ENCODE results near the gene MALL. TPM values are rescaled to one million over a fixed set of nuclear protein-coding genes. Genes with fewer than 3 reads are reported as not detected.
"Not testable (repeated sequence)": the region's sequence is repeated elsewhere in the genome, so short reads cannot be mapped to it uniquely, and the experiment has no call there.

MALL gene
- polyA plus RNA-seq, 1 experiment: 2.4 TPM

GRCh38 chr2:110104025-110104771 lies 11.4 kb downstream of the MALL start:
- TF ChIP-seq CTCF (IDR thresholded peaks at IDR 0.05; ENCODE audit: insufficient read depth, low read depth, low read length): no peak
- DNase-seq (ENCODE audit: low read depth): no peak
- Histone ChIP-seq H3K27me3 (ENCODE audit: control insufficient read depth, insufficient read depth, low read length) (no peaks in the 10 kb centered on the region), H3K36me3 (ENCODE audit: control insufficient read depth, insufficient read depth, low read length) (no peaks in the 10 kb centered on the region), H3K4me3 (ENCODE audit: low read depth, low read length) (no peak overlapping the region)
- CTCF ChIA-PET: no interaction called here
- POLR2A ChIA-PET: no interaction called here

GRCh38 chr2:110103061-110103961 lies 12.3 kb downstream of the MALL start:
- no peaks in the 10 kb centered on the region for H3K27me3 ChIP-seq (ENCODE audit: control insufficient read depth, insufficient read depth, low read length)
- POLR2A ChIA-PET: no interaction called here
- H3K4me3 ChIP-seq (ENCODE audit: low read depth, low read length): no peak overlapping the region
- no peak for TF ChIP-seq CTCF (IDR thresholded peaks at IDR 0.05; ENCODE audit: insufficient read depth, low read depth, low read length)
- H3K36me3 ChIP-seq (ENCODE audit: control insufficient read depth, insufficient read depth, low read length): no peaks in the 10 kb centered on the region
- CTCF ChIA-PET: interaction anchor here (1.2 kb wide), 1 partner anchor 13 kb away, joined by 5 read pairs; the partner anchor contains the start of gene MALL
- no peak for DNase-seq (ENCODE audit: low read depth)

GRCh38 chr2:110101901-110102803 lies 13.5 kb downstream of the MALL start:
- no peaks in the 10 kb centered on the region for H3K27me3 ChIP-seq (ENCODE audit: control insufficient read depth, insufficient read depth, low read length)
- no peaks in the 10 kb centered on the region for H3K36me3 ChIP-seq (ENCODE audit: control insufficient read depth, insufficient read depth, low read length)
- POLR2A ChIA-PET: no interaction called here
- no peak for TF ChIP-seq CTCF (IDR thresholded peaks at IDR 0.05; ENCODE audit: insufficient read depth, low read depth, low read length)
- H3K4me3 ChIP-seq (ENCODE audit: low read depth, low read length): no peak overlapping the region
- CTCF ChIA-PET: interaction anchor here (0.7 to 1.2 kb wide), 2 partner anchors 14 to 82 kb away, joined by 3 to 5 read pairs; partner anchors contain the start of gene MALL
- DNase-seq (ENCODE audit: low read depth): no peak

GRCh38 chr2:110101280-110101844 lies 14.3 kb downstream of the MALL start:
- no peaks in the 10 kb centered on the region for H3K36me3 ChIP-seq (ENCODE audit: control insufficient read depth, insufficient read depth, low read length)
- TF ChIP-seq CTCF (IDR thresholded peaks at IDR 0.05; ENCODE audit: insufficient read depth, low read depth, low read length): no peak
- H3K4me3 ChIP-seq (ENCODE audit: low read depth, low read length): no peak overlapping the region; the same call in 1 of the 2 replicates
- DNase-seq (ENCODE audit: low read depth): peak; percentile 98
- ChIA-PET CTCF (no interaction called here), POLR2A (no interaction called here)
- H3K27me3 ChIP-seq (ENCODE audit: control insufficient read depth, insufficient read depth, low read length): no peaks in the 10 kb centered on the region

GRCh38 chr2:110100880-110101279 lies 14.7 kb downstream of the MALL start:
- H3K36me3 ChIP-seq (ENCODE audit: control insufficient read depth, insufficient read depth, low read length); CTCF ChIA-PET; DNase-seq (ENCODE audit: low read depth); H3K27me3 ChIP-seq (ENCODE audit: control insufficient read depth, insufficient read depth, low read length); H3K4me3 ChIP-seq (ENCODE audit: low read depth, low read length); POLR2A ChIA-PET: not testable (repeated sequence)
